ENCODE data around the gene RBMS2.

Gene RBMS2

DNA sequence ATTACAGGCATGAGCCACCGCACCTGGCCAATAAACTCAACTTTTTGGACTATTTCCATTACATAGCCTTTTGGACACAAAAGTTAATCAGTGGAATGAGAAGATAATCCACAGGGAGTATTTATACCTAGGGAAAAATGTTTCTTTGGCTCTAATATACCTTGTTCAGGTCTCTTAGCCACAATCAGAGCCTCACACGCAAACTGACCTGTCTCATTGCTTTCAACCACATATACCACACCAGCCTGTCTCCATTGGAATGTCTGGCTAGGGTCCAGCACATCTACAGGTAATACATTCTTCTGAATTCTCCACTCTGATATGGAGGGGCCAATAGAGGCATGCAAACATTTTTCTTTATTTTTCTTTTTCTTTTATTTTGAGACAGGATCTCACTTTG is 3.8 kb upstream of the RBMS2 start:
- TF ChIP-seq, protein P1, sequence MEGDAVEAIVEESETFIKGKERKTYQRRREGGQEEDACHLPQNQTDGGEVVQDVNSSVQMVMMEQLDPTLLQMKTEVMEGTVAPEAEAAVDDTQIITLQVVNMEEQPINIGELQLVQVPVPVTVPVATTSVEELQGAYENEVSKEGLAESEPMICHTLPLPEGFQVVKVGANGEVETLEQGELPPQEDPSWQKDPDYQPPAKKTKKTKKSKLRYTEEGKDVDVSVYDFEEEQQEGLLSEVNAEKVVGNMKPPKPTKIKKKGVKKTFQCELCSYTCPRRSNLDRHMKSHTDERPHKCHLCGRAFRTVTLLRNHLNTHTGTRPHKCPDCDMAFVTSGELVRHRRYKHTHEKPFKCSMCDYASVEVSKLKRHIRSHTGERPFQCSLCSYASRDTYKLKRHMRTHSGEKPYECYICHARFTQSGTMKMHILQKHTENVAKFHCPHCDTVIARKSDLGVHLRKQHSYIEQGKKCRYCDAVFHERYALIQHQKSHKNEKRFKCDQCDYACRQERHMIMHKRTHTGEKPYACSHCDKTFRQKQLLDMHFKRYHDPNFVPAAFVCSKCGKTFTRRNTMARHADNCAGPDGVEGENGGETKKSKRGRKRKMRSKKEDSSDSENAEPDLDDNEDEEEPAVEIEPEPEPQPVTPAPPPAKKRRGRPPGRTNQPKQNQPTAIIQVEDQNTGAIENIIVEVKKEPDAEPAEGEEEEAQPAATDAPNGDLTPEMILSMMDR (IDR thresholded peaks at IDR 0.05; ENCODE audit: insufficient read depth, low read length, poor library complexity, severe bottlenecking) = no peak
- Histone ChIP-seq H3K4me3 (replicated peaks; ENCODE audit: low read depth, low read length) (no peak overlapping the region), H3K36me3 (ENCODE audit: control insufficient read depth, insufficient read depth, low read length) (no peaks in the 10 kb centered on the region), H3K27me3 (replicated peaks; ENCODE audit: control insufficient read depth, insufficient read depth, low read length) (no peaks in the 10 kb centered on the region)
- no peak for DNase-seq (ENCODE audit: extremely low read depth, insufficient read length)

DNA sequence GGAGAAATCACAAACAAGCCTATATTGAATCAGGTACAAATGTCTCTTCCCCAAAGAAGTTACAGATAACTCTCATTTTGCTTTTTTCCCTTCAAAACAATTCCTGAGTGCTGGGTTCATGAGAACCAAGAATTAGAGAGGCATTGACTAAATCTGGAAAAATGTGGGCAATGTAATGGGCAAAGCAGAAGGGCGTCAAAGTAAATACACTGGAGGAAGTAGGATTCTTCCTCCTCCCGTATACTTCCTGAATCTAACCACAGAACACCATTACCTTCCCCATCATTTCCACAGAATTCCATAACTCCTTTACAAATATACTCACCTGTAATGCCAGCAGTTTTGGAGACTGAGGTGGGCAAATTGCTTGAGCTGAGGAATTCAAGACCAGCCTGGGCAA is 3.0 kb upstream of the RBMS2 start:
- no peaks in the 10 kb centered on the region for H3K36me3 ChIP-seq (ENCODE audit: control insufficient read depth, insufficient read depth, low read length)
- H3K4me3 ChIP-seq (replicated peaks; ENCODE audit: low read depth, low read length) = no peak overlapping the region
- no peak for DNase-seq (ENCODE audit: extremely low read depth, insufficient read length)
- TF ChIP-seq, protein P1 (IDR thresholded peaks at IDR 0.05; ENCODE audit: insufficient read depth, low read length, poor library complexity, severe bottlenecking) = no peak
- no peaks in the 10 kb centered on the region for H3K27me3 ChIP-seq (replicated peaks; ENCODE audit: control insufficient read depth, insufficient read depth, low read length)

DNA sequence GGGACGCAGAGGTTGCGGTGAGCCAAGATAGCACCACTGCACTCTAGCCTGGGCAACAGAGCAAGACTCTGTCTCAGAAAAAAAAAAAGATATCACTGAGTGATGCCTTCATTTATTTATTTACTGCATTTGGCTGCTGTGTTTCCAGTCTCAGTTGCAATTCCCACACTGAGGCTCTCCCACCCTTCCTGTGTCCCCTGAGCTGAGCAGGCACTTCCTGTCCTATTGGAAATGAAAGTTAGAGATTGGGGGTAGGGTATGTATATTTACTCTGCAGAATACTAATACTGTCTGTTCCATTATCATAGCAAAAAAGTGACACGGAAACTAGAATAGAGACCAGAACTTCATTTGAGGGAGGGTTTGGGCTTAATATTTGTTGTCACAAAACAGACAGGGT is 1.6 kb upstream of the RBMS2 start:
- no peak for DNase-seq (ENCODE audit: extremely low read depth, insufficient read length)
- no peak overlapping the region for H3K4me3 ChIP-seq (replicated peaks; ENCODE audit: low read depth, low read length)
- TF ChIP-seq, protein P1 (IDR thresholded peaks at IDR 0.05; ENCODE audit: insufficient read depth, low read length, poor library complexity, severe bottlenecking) = no peak
- no peaks in the 10 kb centered on the region for H3K27me3 ChIP-seq (replicated peaks; ENCODE audit: control insufficient read depth, insufficient read depth, low read length)
- H3K36me3 ChIP-seq (ENCODE audit: control insufficient read depth, insufficient read depth, low read length) = no peaks in the 10 kb centered on the region

DNA sequence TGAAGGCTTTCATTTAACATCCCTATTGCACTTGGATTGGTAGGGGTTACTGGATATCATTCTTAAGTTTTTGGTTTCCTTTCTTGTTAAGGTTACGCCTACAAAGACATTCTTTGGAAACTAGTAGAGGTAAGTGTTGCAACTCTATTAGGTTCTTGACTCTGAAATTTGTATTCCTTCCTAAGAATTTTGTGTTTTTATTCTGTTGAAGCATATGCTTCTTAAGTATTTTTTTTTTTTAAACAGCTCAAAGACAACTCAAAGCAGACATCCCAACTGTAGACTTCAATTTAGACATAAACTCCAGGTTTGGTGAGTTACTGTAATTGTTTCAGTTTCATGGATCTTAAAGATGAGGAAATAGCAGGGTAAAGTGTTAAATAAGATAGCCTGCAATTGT is 1.1 kb upstream of the RBMS2 start:
- TF ChIP-seq, protein P1 (IDR thresholded peaks at IDR 0.05; ENCODE audit: insufficient read depth, low read length, poor library complexity, severe bottlenecking) = no peak
- no peak for DNase-seq (ENCODE audit: extremely low read depth, insufficient read length)

DNA sequence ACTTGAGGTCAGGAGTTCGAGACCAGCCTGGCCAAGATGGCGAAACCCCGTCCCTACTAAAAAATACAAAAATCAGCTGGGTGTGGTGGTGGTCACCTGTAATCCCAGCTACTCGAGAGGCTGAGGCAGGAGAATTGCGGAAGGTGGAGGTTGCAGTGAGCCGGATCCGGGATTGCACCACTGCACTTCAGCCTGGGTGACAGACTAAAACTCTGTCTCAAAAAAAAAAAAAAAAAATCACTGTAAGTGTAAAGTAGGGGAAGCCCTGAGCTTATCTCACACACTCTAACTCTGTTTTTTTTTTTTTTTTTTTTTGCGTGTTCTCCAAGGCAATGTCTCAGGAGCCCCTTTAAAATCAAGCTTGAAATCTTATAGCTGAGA is 421 bp upstream of the RBMS2 start:
- peak overlapping the region; percentile 55 for H3K4me3 ChIP-seq (replicated peaks; ENCODE audit: low read depth, low read length)
- DNase-seq (ENCODE audit: extremely low read depth, insufficient read length) = no peak
- no peaks in the 10 kb centered on the region for H3K27me3 ChIP-seq (replicated peaks; ENCODE audit: control insufficient read depth, insufficient read depth, low read length)
- H3K36me3 ChIP-seq (ENCODE audit: control insufficient read depth, insufficient read depth, low read length) = no peaks in the 10 kb centered on the region
- TF ChIP-seq, protein P1 (IDR thresholded peaks at IDR 0.05; ENCODE audit: insufficient read depth, low read length, poor library complexity, severe bottlenecking) = no peak

More for the DNA sequence above, 1.1 kb upstream of the RBMS2 start:
- no peaks in the 10 kb centered on the region for H3K36me3 ChIP-seq (ENCODE audit: control insufficient read depth, insufficient read depth, low read length)
- H3K27me3 ChIP-seq (replicated peaks; ENCODE audit: control insufficient read depth, insufficient read depth, low read length) = no peaks in the 10 kb centered on the region
- no peak overlapping the region for H3K4me3 ChIP-seq (replicated peaks; ENCODE audit: low read depth, low read length)
